HepG2 (cell line): ENCODE data around the gene SBNO2. TPM values are rescaled to one million over a fixed set of nuclear protein-coding genes. Genes with fewer than 3 reads are reported as not detected.

Experiments
- CREB1 ChIP-seq, 2 experiments: fragments of 450-650 bp in 1 of 2; IDR thresholded peaks; 2 replicates each; pipeline ENCODE4 v1.6.1; 2016 to 2017; ENCODE audit warnings: control low read depth in 1 of 2, mild to moderate bottlenecking in 1 of 2, missing compliant biosample characterization in 1 of 2, missing genetic modification characterization in 1 of 2
- FOXC1 ChIP-seq: sonication (generic); formaldehyde crosslinking; IDR thresholded peaks from 2 replicates; pipeline ENCODE4 v1.8.0; 2022; ENCODE audit warnings: mild to moderate bottlenecking, missing genetic modification reagents, borderline replicate concordance
- GATAD1 ChIP-seq: IDR thresholded peaks from 2 replicates; pipeline ENCODE4 v1.6.1; 2016; ENCODE audit warnings: missing genetic modification reagents, missing compliant biosample characterization
- HNF1A ChIP-seq, 2 experiments: sonication (generic) in 1 of 2; formaldehyde crosslinking in 1 of 2; IDR thresholded peaks; 2 replicates each; pipeline versions ENCODE4 v1.4.0 to v1.6.1; 2016 to 2020; ENCODE audit warnings: borderline replicate concordance in 1 of 2, low read depth in 1 of 2, mild to moderate bottlenecking in 1 of 2, missing genetic modification reagents in 1 of 2
- UBTF ChIP-seq: sonication (generic); formaldehyde crosslinking; IDR thresholded peaks from 2 replicates; pipeline ENCODE4 v1.4.0; 2020; ENCODE audit warnings: mild to moderate bottlenecking, missing genetic modification reagents
- ZBTB4 ChIP-seq: sonication (generic); formaldehyde crosslinking; IDR thresholded peaks from 2 replicates; pipeline ENCODE4 v1.4.0; 2020; ENCODE audit warnings: missing genetic modification reagents, mild to moderate bottlenecking, borderline replicate concordance
- ZFP1 ChIP-seq: IDR thresholded peaks from 2 replicates; pipeline ENCODE4 v1.6.1; 2016
- ZNF580 ChIP-seq: IDR thresholded peaks from 2 replicates; pipeline ENCODE4 v1.6.1; 2016; ENCODE audit warnings: low read depth, borderline replicate concordance
- ZNF605 ChIP-seq: sonication (generic); formaldehyde crosslinking; IDR thresholded peaks from 2 replicates; pipeline ENCODE4 v1.8.0; 2022; ENCODE audit warnings: mild to moderate bottlenecking, missing genetic modification reagents
- ZNF790 ChIP-seq: sonication (generic); formaldehyde crosslinking; IDR thresholded peaks from 2 replicates; pipeline ENCODE4 v1.8.0; 2022; ENCODE audit warnings: missing genetic modification reagents, mild to moderate bottlenecking, borderline replicate concordance
- ZZZ3 ChIP-seq: sonication (generic); formaldehyde crosslinking; IDR thresholded peaks from 2 replicates; pipeline ENCODE4 v1.4.0; 2020; ENCODE audit warnings: missing genetic modification reagents, mild to moderate bottlenecking, borderline replicate concordance
- polyA plus RNA-seq, 8 experiments: library from polyadenylated mRNA; depleted of rRNA in 3 of 8; stranded (reverse) in 7 of 8; unstranded in 1 of 8; fragments of >200 nt; fragmentation: Illumina TruSeq in 4 of 8; extraction: Trizol in 4 of 8; gene quantifications; 2 replicates each; pipeline versions ENCODE4 v1.2.1 to v1.2.3, GENCODE V29; 2011 to 2016; ENCODE audit warnings: low read depth in 4 of 8, missing spikeins in 1 of 8, mixed read lengths in 1 of 8; ENCODE audit not compliant: insufficient read depth in 1 of 8
- total RNA-seq, 5 experiments: library from RNA; depleted of rRNA; stranded (reverse); fragments of >200 nt; fragmentation: Illumina TruSeq; extraction: Trizol; gene quantifications; 2 replicates each; pipeline ENCODE4 v1.2.3, GENCODE V29; 2016; ENCODE audit warnings: low read depth in 1 of 5
- TF ChIP-seq, protein P1 (sequence below): sonication (generic); formaldehyde crosslinking; IDR thresholded peaks from 2 replicates; pipeline ENCODE4 v1.8.1; 2022; ENCODE audit warnings: mild to moderate bottlenecking, missing genetic modification reagents
- TF ChIP-seq, protein P2 (sequence below): IDR thresholded peaks from 2 replicates; pipeline ENCODE4 v1.6.1; 2016

SBNO2 gene
- total and polyA plus RNA-seq, 2 of the 13 experiments (the other 11 are each of a cell fraction or from before 2014, with no cell fraction given), result 8.6 to 10.4 TPM

DNA sequence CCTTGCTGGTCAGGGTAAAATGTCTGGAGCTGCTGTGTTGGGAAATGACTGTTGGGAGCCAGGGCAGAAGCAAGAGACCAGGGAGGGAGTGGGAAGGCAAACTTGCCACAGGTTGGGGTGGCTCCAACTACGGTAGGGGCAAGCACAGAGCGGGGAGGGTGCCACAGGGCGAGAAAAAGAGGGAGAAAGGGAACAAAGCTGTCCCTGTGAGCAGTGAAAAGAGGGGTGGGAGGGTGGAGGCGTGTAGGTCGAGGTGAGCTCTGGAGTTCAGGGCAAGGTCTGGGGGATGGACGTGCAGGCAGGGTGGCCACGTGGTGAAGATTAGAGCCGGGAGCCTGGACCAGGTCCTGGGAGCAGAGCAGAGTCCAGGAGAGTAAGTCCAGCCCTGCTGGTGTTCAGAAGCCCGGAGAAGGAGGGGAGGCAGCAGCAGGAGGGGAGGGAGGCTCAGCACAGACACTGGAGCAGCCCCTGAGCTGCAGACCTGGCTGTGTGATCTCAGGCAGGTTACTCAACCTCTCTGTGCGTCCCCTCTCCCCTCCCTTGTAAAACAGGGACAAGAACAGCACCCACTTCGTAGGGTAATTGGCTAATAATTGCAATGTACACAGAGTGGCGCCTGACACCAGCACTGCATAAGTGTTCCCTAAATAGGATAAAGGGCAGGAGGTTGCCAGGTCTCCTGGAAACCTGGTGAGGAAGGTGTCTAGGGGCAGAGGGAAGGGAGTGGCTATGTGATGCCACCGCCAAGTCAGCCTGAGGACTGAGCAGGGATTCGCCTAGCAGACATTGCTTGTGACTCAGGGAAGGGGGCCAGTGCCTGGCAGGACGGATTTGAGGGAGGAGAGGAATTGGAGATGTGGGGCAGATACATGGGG, 75.7 kb downstream of the SBNO2 start (continued):
- peak; percentile 82 for TF ChIP-seq UBTF (CRISPR knock-in tag)
- TF ChIP-seq, protein P1, sequence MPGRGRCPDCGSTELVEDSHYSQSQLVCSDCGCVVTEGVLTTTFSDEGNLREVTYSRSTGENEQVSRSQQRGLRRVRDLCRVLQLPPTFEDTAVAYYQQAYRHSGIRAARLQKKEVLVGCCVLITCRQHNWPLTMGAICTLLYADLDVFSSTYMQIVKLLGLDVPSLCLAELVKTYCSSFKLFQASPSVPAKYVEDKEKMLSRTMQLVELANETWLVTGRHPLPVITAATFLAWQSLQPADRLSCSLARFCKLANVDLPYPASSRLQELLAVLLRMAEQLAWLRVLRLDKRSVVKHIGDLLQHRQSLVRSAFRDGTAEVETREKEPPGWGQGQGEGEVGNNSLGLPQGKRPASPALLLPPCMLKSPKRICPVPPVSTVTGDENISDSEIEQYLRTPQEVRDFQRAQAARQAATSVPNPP (CRISPR knock-in tag), result peak; percentile 74; the same call in 1 of the 2 replicates
- no peak for TF ChIP-seq FOXC1 (CRISPR knock-in tag)
- 0 out of 2 replicates have a peak, but pooled peaks have one; percentile 89 for TF ChIP-seq ZZZ3
- 0 out of 2 replicates have a peak, but pooled peaks have one; percentile 31 for TF ChIP-seq ZBTB4
- peak; percentile 55; the same call in 1 of the 2 replicates for TF ChIP-seq ZNF790 (CRISPR knock-in tag)
- TF ChIP-seq, protein P2, sequence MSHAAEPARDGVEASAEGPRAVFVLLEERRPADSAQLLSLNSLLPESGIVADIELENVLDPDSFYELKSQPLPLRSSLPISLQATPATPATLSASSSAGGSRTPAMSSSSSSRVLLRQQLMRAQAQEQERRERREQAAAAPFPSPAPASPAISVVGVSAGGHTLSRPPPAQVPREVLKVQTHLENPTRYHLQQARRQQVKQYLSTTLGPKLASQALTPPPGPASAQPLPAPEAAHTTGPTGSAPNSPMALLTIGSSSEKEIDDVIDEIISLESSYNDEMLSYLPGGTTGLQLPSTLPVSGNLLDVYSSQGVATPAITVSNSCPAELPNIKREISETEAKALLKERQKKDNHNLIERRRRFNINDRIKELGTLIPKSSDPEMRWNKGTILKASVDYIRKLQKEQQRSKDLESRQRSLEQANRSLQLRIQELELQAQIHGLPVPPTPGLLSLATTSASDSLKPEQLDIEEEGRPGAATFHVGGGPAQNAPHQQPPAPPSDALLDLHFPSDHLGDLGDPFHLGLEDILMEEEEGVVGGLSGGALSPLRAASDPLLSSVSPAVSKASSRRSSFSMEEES (CRISPR knock-in tag), result peak; percentile 51; the same call in 1 of the 2 replicates
- TF ChIP-seq ZFP1 (CRISPR knock-in tag), result no peak
- TF ChIP-seq GATAD1 (CRISPR knock-in tag), result no peak; the same call in 1 of the 2 replicates
- TF ChIP-seq ZNF580 (CRISPR knock-in tag), result no peak
- TF ChIP-seq ZNF605 (CRISPR knock-in tag), result peak; percentile 53; the same call in 1 of the 2 replicates
- peak; percentile 37; the same call in 1 of the 2 replicates for TF ChIP-seq CREB1 (IDR thresholded peaks at IDR 0.05)
- no peak for TF ChIP-seq CREB1 (CRISPR knock-in tag; IDR thresholded peaks at IDR 0.05)
- TF ChIP-seq HNF1A (IDR thresholded peaks at IDR 0.05; ENCODE audit: low read depth), result no peak
- peak; percentile 51; the same call in 1 of the 2 replicates for TF ChIP-seq HNF1A (CRISPR knock-in tag; IDR thresholded peaks at IDR 0.05; ENCODE audit: borderline replicate concordance)
